GM13976 (cell line): ENCODE measurements around the gene AIF1.

ENCODE experiments used
- DNase-seq: peaks from one replicate; pipeline ENCODE4 v3.0.0; 2012; ENCODE audit warnings: low spot score
- CTCF ChIP-seq: IDR thresholded peaks from 2 replicates; pipeline ENCODE4 v1.5.1; 2012; ENCODE audit warnings: borderline replicate concordance, mild to moderate bottlenecking; ENCODE audit not compliant: insufficient read depth; ENCODE audit errors: extremely low read depth, missing control alignments, control extremely low read depth
- in situ Hi-C: fragments of 300-500 bp; cut with MboI; formaldehyde crosslinking; loops from one replicate; pipeline ENCODE4 v1.12.0; 2022; ENCODE audit warnings: low sequenced_read_pairs, mixed read lengths, inconsistent platforms; ENCODE audit not compliant: unreplicated experiment

AIF1 gene

DNA sequence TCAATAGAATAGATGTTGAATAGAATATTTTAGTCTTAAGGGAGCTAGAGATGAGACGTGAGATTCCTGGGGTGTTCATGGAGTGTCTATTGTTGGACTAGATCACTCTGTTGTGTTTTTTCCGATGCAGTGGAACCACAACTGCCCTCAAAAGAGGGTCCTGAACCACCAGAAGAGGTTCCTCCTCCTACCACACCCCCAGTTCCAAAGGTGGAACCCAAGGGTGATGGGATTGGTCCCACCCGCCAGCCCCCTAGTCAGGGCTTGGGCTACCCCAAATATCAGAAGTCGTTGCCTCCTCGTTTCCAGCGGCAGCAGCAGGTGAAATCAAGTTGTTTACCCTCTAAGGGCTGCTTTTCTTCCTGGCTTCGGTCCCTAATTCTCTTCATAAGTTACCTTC is 14.0 kb downstream of the AIF1 start:
- DNase-seq, result no peak
- in situ Hi-C loops, result no loop called here
- TF ChIP-seq CTCF, result no peak

GRCh38 chr6:31630177-31630934 is 15.3 kb downstream of the AIF1 start:
- no peak for TF ChIP-seq CTCF
- in situ Hi-C loops, result no loop called here
- no peak for DNase-seq

DNA sequence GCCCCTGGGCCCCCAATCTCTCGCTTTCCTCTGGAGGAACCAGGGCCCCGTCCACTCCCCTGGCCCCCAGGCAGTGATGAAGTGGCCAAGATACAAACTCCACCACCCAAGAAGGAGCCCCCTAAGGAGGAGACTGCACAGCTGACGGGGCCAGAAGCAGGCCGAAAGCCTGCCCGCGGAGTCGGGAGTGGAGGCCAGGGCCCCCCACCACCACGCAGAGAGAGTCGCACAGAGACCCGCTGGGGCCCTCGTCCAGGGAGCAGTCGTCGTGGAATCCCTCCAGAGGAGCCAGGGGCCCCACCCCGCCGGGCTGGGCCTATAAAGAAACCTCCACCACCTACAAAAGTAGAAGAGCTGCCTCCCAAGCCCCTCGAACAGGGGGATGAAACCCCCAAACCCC is 16.2 kb downstream of the AIF1 start:
- no peak for TF ChIP-seq CTCF
- in situ Hi-C loops, result no loop called here
- DNase-seq, result no peak

DNA sequence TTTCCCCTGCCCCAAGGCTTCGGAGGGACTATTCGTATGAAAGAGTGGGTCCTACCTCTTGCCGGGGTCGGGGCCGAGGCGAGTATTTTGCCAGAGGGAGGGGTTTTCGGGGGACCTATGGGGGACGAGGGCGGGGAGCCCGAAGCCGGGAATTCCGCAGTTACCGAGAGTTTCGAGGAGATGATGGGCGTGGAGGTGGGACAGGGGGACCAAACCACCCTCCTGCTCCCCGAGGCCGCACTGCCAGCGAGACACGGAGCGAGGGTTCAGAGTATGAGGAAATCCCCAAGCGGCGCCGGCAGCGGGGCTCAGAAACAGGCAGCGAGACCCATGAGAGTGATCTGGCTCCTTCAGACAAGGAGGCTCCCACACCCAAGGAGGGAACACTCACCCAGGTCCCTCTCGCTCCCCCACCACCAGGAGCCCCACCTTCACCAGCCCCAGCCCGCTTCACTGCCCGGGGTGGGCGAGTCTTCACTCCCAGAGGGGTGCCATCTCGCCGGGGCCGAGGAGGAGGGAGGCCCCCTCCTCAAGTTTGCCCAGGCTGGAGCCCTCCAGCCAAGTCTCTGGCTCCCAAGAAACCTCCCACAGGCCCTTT is 16.7 kb downstream of the AIF1 start:
- TF ChIP-seq CTCF, result no peak
- in situ Hi-C loops, result no loop called here

DNA sequence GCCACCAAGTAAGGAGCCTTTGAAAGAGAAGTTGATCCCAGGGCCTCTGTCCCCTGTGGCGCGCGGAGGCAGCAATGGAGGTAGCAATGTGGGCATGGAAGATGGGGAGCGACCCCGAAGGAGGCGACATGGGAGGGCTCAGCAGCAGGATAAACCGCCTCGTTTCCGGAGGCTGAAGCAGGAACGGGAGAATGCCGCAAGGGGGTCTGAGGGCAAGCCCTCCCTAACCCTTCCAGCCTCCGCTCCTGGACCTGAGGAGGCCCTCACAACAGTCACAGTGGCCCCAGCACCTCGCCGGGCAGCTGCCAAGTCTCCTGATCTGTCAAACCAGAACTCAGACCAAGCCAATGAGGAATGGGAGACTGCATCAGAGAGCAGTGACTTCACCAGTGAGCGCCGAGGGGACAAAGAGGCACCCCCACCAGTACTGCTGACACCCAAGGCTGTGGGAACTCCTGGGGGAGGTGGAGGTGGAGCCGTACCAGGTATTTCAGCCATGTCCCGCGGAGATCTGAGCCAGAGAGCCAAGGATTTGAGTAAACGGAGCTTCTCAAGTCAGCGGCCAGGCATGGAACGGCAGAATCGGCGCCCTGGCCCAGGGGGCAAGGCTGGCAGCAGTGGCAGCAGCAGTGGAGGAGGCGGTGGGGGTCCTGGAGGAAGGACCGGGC is 17.4 kb downstream of the AIF1 start:
- no peak for TF ChIP-seq CTCF
- no peak for DNase-seq
- in situ Hi-C loops, result no loop called here

More for the DNA sequence above, 16.7 kb downstream of the AIF1 start:
- DNase-seq, result no peak

DNA sequence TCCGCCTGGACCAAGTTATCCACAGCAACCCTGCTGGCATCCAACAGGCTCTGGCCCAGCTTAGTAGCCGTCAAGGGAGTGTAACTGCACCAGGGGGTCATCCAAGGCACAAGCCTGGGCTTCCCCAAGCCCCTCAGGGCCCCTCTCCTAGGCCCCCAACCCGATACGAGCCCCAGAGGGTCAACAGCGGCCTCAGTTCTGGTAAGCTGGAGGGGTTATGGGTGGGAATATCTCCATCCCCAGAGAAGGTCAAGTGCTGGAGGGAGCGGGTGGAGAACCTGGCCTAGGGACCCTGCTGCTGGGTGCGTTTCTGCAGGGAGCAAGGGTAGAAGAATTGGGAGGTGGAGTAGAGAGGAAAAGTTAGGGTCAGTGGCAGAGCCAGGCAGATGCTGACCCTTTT is 18.4 kb downstream of the AIF1 start:
- in situ Hi-C loops, result no loop called here
- no peak for TF ChIP-seq CTCF
- DNase-seq, result no peak
